Caco-2 (cell line): ENCODE measurements around the gene GOLGA7B. TPM values are rescaled to one million over a fixed set of nuclear protein-coding genes. Genes with fewer than 3 reads are reported as not detected.

Source experiments
- BruUV-seq: library from RNA; stranded (reverse); fragments of 400-500 nt; replicated peaks from 2 replicates; lab custom pipeline; 2021; lab: Mats Ljungman, UMichigan
- CTCF ChIA-PET: fragments of 300-600 bp; sonication (Branson Sonifier 250); formaldehyde crosslinking; loops from one replicate; lab custom pipeline; 2022; ENCODE audit warnings: antibody characterized with exemption; lab: Charles Lee
- POLR2A ChIA-PET: fragments of 300-600 bp; sonication (Branson Sonifier 250); formaldehyde crosslinking; loops from one replicate; lab custom pipeline; 2022; ENCODE audit warnings: antibody characterized with exemption; lab: Charles Lee
- DNase-seq, 2 experiments: peaks; one replicate each; pipeline versions ENCODE4 v3.0.0 to v3.0.0-alpha.2; 2020 to 2022
- H3K27me3 ChIP-seq: replicated peaks from 2 replicates; pipeline ENCODE4 v1.6.0; 2011; ENCODE audit warnings: low read length; ENCODE audit not compliant: control insufficient read depth, insufficient read depth
- H3K36me3 ChIP-seq: 2 replicates; pipeline ENCODE4 v1.5.1; 2011; ENCODE audit warnings: low read length; ENCODE audit not compliant: control insufficient read depth, insufficient read depth
- H3K4me1 ChIP-seq: fragments of 250-450 bp; sonication (Bioruptor Pico); 2 replicates; pipeline ENCODE4 v1.5.1; 2020; ENCODE audit warnings: mild to moderate bottlenecking
- H3K4me3 ChIP-seq: 2 replicates; pipeline ENCODE4 v1.5.1; 2011; ENCODE audit warnings: low read depth, mild to moderate bottlenecking, control low read depth, low read length
- H3K9me3 ChIP-seq: fragments of 250-450 bp; sonication (Bioruptor Pico); 2 replicates; pipeline ENCODE4 v1.5.1; 2020; ENCODE audit warnings: mild to moderate bottlenecking, moderate library complexity
- H3K27ac Mint-ChIP-seq: one replicate; pipeline ENCODE4 v1.8.0; 2022; ENCODE audit warnings: mixed read lengths; ENCODE audit not compliant: unreplicated experiment
- H3K27me3 Mint-ChIP-seq: one replicate; pipeline ENCODE4 v1.8.0; 2022; ENCODE audit warnings: mixed read lengths; ENCODE audit not compliant: insufficient read depth, unreplicated experiment
- H3K36me3 Mint-ChIP-seq: one replicate; pipeline ENCODE4 v1.8.0; 2022; ENCODE audit warnings: mild to moderate bottlenecking, mixed read lengths; ENCODE audit not compliant: insufficient read depth, unreplicated experiment
- H3K4me1 Mint-ChIP-seq: one replicate; pipeline ENCODE4 v1.8.0; 2022; ENCODE audit warnings: low read depth, mixed read lengths; ENCODE audit not compliant: unreplicated experiment
- H3K4me3 Mint-ChIP-seq: one replicate; pipeline ENCODE4 v1.8.0; 2022; ENCODE audit warnings: mild to moderate bottlenecking, moderate library complexity, mixed read lengths; ENCODE audit not compliant: unreplicated experiment
- H3K9me3 Mint-ChIP-seq: one replicate; pipeline ENCODE4 v1.8.0; 2022; ENCODE audit warnings: mixed read lengths; ENCODE audit not compliant: unreplicated experiment
- intact Hi-C: fragments of 100-400 bp; cut with micrococcal nuclease; formaldehyde crosslinking; loops from one replicate; pipeline ENCODE4 v1.10.0; 2022; ENCODE audit not compliant: unreplicated experiment
- total RNA-seq: library from RNA; stranded (reverse); gene quantifications from 2 replicates; pipeline ENCODE4 v1.2.3, GENCODE V29; 2022
- TF ChIP-seq, protein P1 (sequence below), 2 experiments: fragments of 200-600 bp in 1 of 2; IDR thresholded peaks; 1 replicate in 1 of 2; 2 replicates in 1 of 2; pipeline versions ENCODE4 v1.5.1 to v1.8.0; 2011 to 2022; ENCODE audit warnings: antibody characterized with exemption in 1 of 2, control low read depth in 1 of 2, inconsistent platforms in 1 of 2, low read depth in 1 of 2, low read length in 1 of 2, mild to moderate bottlenecking in 1 of 2, moderate library complexity in 1 of 2; ENCODE audit not compliant: insufficient read depth in 1 of 2, severe bottlenecking in 1 of 2, unreplicated experiment in 1 of 2

Gene GOLGA7B
- total RNA-seq, 1 experiment from 2014 or later = 0.36 TPM

GRCh38 chr10:97914171-97914836 is 64.7 kb downstream of the GOLGA7B start:
- no peaks in the 10 kb centered on the region for H3K9me3 ChIP-seq
- H3K27me3 ChIP-seq = peaks cover 1% of the 10 kb centered on the region; the same call in 1 of the 2 replicates
- ChIA-PET CTCF (interaction anchor here (0.6 to 1.8 kb wide), 8 partner anchors 11 to 395 kb away, joined by 3 to 58 read pairs (median 3); no protein-coding TSS in a partner anchor), POLR2A (no interaction called here)
- H3K36me3 ChIP-seq = no peaks in the 10 kb centered on the region
- H3K4me1 Mint-ChIP-seq = no peaks in the 10 kb centered on the region
- no peaks in the 10 kb centered on the region for H3K9me3 Mint-ChIP-seq
- DNase-seq = no peak
- H3K36me3 Mint-ChIP-seq = no peaks in the 10 kb centered on the region
- BruUV-seq = no TSS peak
- H3K27ac Mint-ChIP-seq = no peak overlapping the region
- TF ChIP-seq, protein P1, sequence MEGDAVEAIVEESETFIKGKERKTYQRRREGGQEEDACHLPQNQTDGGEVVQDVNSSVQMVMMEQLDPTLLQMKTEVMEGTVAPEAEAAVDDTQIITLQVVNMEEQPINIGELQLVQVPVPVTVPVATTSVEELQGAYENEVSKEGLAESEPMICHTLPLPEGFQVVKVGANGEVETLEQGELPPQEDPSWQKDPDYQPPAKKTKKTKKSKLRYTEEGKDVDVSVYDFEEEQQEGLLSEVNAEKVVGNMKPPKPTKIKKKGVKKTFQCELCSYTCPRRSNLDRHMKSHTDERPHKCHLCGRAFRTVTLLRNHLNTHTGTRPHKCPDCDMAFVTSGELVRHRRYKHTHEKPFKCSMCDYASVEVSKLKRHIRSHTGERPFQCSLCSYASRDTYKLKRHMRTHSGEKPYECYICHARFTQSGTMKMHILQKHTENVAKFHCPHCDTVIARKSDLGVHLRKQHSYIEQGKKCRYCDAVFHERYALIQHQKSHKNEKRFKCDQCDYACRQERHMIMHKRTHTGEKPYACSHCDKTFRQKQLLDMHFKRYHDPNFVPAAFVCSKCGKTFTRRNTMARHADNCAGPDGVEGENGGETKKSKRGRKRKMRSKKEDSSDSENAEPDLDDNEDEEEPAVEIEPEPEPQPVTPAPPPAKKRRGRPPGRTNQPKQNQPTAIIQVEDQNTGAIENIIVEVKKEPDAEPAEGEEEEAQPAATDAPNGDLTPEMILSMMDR (IDR thresholded peaks at IDR 0.05; ENCODE audit: insufficient read depth in 1 of 2, low read depth in 1 of 2, low read length in 1 of 2, severe bottlenecking in 1 of 2, unreplicated experiment in 1 of 2) = no peak
- no peak overlapping the region for H3K4me3 Mint-ChIP-seq
- intact Hi-C loops = loop anchor here (1.0 kb wide), 3 partner anchors 127 to 395 kb away; no protein-coding TSS in a partner anchor
- no peak overlapping the region for H3K4me3 ChIP-seq
- no peaks in the 10 kb centered on the region for H3K4me1 ChIP-seq
- H3K27me3 Mint-ChIP-seq = peaks cover 22% of the 10 kb centered on the region

DNA sequence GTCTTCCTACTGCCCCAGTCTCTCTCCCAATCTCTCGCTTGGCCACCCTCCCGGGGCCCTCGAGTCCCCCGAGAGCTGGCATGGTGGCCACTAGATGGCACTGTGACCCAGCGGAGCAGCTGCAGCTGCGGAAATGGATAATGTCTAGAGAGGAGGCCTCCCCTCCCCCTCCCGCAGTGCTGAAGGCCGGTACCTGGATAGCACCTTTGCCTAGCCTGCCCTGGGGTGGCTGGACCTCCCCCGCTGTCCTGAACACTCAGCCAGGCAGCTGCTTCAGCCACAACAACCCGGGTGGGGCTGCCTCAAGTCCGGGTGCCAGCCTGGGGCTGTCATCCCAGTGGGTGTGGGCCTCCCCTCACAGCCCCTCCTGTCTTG is 65.2 kb downstream of the GOLGA7B start:
- H3K9me3 ChIP-seq = no peaks in the 10 kb centered on the region
- CTCF ChIA-PET = interaction anchor here (0.6 to 1.8 kb wide), 8 partner anchors 11 to 395 kb away, joined by 3 to 58 read pairs (median 3); no protein-coding TSS in a partner anchor
- H3K4me3 Mint-ChIP-seq = no peak overlapping the region
- H3K4me1 Mint-ChIP-seq = no peaks in the 10 kb centered on the region
- intact Hi-C loops = loop anchor here (1.0 kb wide), 3 partner anchors 126 to 394 kb away; no protein-coding TSS in a partner anchor
- H3K27me3 Mint-ChIP-seq = peaks cover 23% of the 10 kb centered on the region
- no peaks in the 10 kb centered on the region for H3K36me3 ChIP-seq
- no peaks in the 10 kb centered on the region for H3K4me1 ChIP-seq
- DNase-seq = peak; percentile 80 to 85
- H3K4me3 ChIP-seq = no peak overlapping the region
- H3K27ac Mint-ChIP-seq = no peak overlapping the region
- H3K9me3 Mint-ChIP-seq = no peaks in the 10 kb centered on the region
- H3K36me3 Mint-ChIP-seq = no peaks in the 10 kb centered on the region
- peaks cover 1% of the 10 kb centered on the region; the same call in 1 of the 2 replicates for H3K27me3 ChIP-seq
- no TSS peak for BruUV-seq
- POLR2A ChIA-PET = no interaction called here
- TF ChIP-seq, protein P1 (IDR thresholded peaks at IDR 0.05; ENCODE audit: insufficient read depth in 1 of 2, low read depth in 1 of 2, low read length in 1 of 2, severe bottlenecking in 1 of 2, unreplicated experiment in 1 of 2) = peak; percentile 94 to 96

- POLR2A ChIA-PET = no interaction called here
- H3K4me3 ChIP-seq = no peak overlapping the region
- H3K4me3 Mint-ChIP-seq = no peak overlapping the region
- peaks cover 1% of the 10 kb centered on the region; the same call in 1 of the 2 replicates for H3K27me3 ChIP-seq
- H3K36me3 ChIP-seq = no peaks in the 10 kb centered on the region
- no peaks in the 10 kb centered on the region for H3K9me3 Mint-ChIP-seq
- BruUV-seq = no TSS peak
- TF ChIP-seq, protein P1 (IDR thresholded peaks at IDR 0.05; ENCODE audit: insufficient read depth in 1 of 2, low read depth in 1 of 2, low read length in 1 of 2, severe bottlenecking in 1 of 2, unreplicated experiment in 1 of 2) = no peak
- DNase-seq = no peak
- no peaks in the 10 kb centered on the region for H3K9me3 ChIP-seq
- peaks cover 23% of the 10 kb centered on the region for H3K27me3 Mint-ChIP-seq
- intact Hi-C loops = no loop called here
- no peaks in the 10 kb centered on the region for H3K36me3 Mint-ChIP-seq
- H3K4me1 Mint-ChIP-seq = peaks cover 2% of the 10 kb centered on the region
- no peak overlapping the region for H3K27ac Mint-ChIP-seq
- CTCF ChIA-PET = interaction anchor here (0.6 to 1.8 kb wide), 8 partner anchors 11 to 394 kb away, joined by 3 to 58 read pairs (median 4); no protein-coding TSS in a partner anchor
- H3K4me1 ChIP-seq = no peaks in the 10 kb centered on the region
These were observed 65.9 kb downstream of the GOLGA7B start for GRCh38 chr10:97915346-97916131.
